ENCODE measurements around the gene MATN3. TPM values are rescaled to one million over a fixed set of nuclear protein-coding genes. Genes with fewer than 3 reads are reported as not detected.
"Not testable (repeated sequence)": the region's sequence is repeated elsewhere in the genome, so short reads cannot be mapped to it uniquely, and the experiment has no call there.

Gene MATN3
- total and polyA plus RNA-seq, 9 of the 15 experiments (the other 6 are each of a cell fraction or from before 2014, with no cell fraction given) = not detected

GRCh38 chr2:20045712-20046292 is 33.3 kb upstream of the MATN3 start:
- H3K27me3 ChIP-seq (ENCODE audit: control insufficient read depth in 2 of 2, insufficient read depth in 2 of 2, low read length in 2 of 2); POLR2A ChIA-PET; H3K27ac ChIP-seq (ENCODE audit: extremely low read depth, low read depth, low read length); H3K9ac ChIP-seq (ENCODE audit: insufficient read depth in 1 of 2, low read depth in 2 of 2, low read length in 2 of 2); H3K4me2 ChIP-seq (ENCODE audit: insufficient read depth, low read length); H3K9me1 ChIP-seq (ENCODE audit: control insufficient read depth, insufficient read depth, low read length); FAIRE-seq; BruUV-seq (replicated peaks); in situ Hi-C loops (cut with MboI); DNase-seq (ENCODE audit: extremely low read depth in 1 of 4, low spot score in 3 of 4); H3K9me3 ChIP-seq (replicated peaks; ENCODE audit: control insufficient read depth, insufficient read depth, low read depth, low read length); CTCF ChIA-PET (ENCODE audit: low intra/inter-chr PET ratio); H2AFZ ChIP-seq (ENCODE audit: low read depth, low read length); ATAC-seq; intact Hi-C loops (cut with micrococcal nuclease); H3K4me3 ChIP-seq: not testable (repeated sequence)
- H4K20me1 ChIP-seq (replicated peaks; ENCODE audit: control insufficient read depth, insufficient read depth, low read length) = peaks cover 29% of the 10 kb centered on the region
- peaks cover 30% of the 10 kb centered on the region; the same call in 2 of the 3 replicates for H3K36me3 ChIP-seq (ENCODE audit: control insufficient read depth, insufficient read depth, low read length)
- H3K4me1 ChIP-seq (replicated peaks in 1 of 2; ENCODE audit: control insufficient read depth in 2 of 2, insufficient read depth in 2 of 2, low read length in 2 of 2) = peaks cover 7 to 19% of the 10 kb centered on the region in 2 experiments; a peak in 3 of 5 replicates
- peak; percentile 28; the same call in 1 of the 2 replicates for TF ChIP-seq CBFA2T3 (IDR thresholded peaks at IDR 0.05)
- H3K79me2 ChIP-seq (ENCODE audit: control insufficient read depth, insufficient read depth, low read length) = peaks cover 92% of the 10 kb centered on the region
- WGBS (ENCODE audit: insufficient coverage, low coverage, missing lambda C conversion rate) = 52% methylated on average over 3 of the region's 4 CpGs

GRCh38 chr2:20044778-20045177 is 32.3 kb upstream of the MATN3 start:
- in situ Hi-C loops (cut with MboI) (no loop called here), intact Hi-C loops (cut with micrococcal nuclease) (no loop called here)
- Histone ChIP-seq H2AFZ (ENCODE audit: low read depth, low read length) (no peak overlapping the region), H3K4me1 (replicated peaks in 1 of 2; ENCODE audit: control insufficient read depth in 2 of 2, insufficient read depth in 2 of 2, low read length in 2 of 2) (peaks cover 7 to 19% of the 10 kb centered on the region in 2 experiments; a peak in 3 of 5 replicates), H3K79me2 (ENCODE audit: control insufficient read depth, insufficient read depth, low read length) (peaks cover 87% of the 10 kb centered on the region), H3K9me1 (ENCODE audit: control insufficient read depth, insufficient read depth, low read length) (no peaks in the 10 kb centered on the region), H3K4me3 (no peak overlapping the region), H3K9ac (ENCODE audit: insufficient read depth in 1 of 2, low read depth in 2 of 2, low read length in 2 of 2) (no peak overlapping the region), H3K27me3 (ENCODE audit: control insufficient read depth in 2 of 2, insufficient read depth in 2 of 2, low read length in 2 of 2) (no peaks in the 10 kb centered on the region), H3K4me2 (ENCODE audit: insufficient read depth, low read length) (no peak overlapping the region), H4K20me1 (replicated peaks; ENCODE audit: control insufficient read depth, insufficient read depth, low read length) (peaks cover 21% of the 10 kb centered on the region), H3K27ac (ENCODE audit: extremely low read depth, low read depth, low read length) (no peak overlapping the region), H3K36me3 (ENCODE audit: control insufficient read depth, insufficient read depth, low read length) (peaks cover 41% of the 10 kb centered on the region), H3K9me3 (replicated peaks; ENCODE audit: control insufficient read depth, insufficient read depth, low read depth, low read length) (no peaks in the 10 kb centered on the region)
- POLR2A ChIA-PET = interaction anchor here (0.7 to 2.7 kb wide), 4 partner anchors 9 to 90 kb away, joined by 3 to 19 read pairs (median 3); no protein-coding TSS in a partner anchor
- CTCF ChIA-PET (ENCODE audit: low intra/inter-chr PET ratio) = no interaction called here
- DNase-seq (ENCODE audit: extremely low read depth in 1 of 4, low spot score in 3 of 4) (no peak), FAIRE-seq (no peak), ATAC-seq (no peak)
- BruUV-seq (replicated peaks) = no TSS peak
- 88% methylated on average over 4 of the region's 4 CpGs for WGBS (ENCODE audit: insufficient coverage, low coverage, missing lambda C conversion rate)
- TF ChIP-seq ZNF121 (CRISPR knock-in tag; conservative IDR thresholded peaks at IDR 0.05) (peak; percentile 64), E2F3 (CRISPR knock-in tag; IDR thresholded peaks at IDR 0.05) (no peak)

Data from K562 (cell line).